ENCODE results near the gene RPL3. TPM values are rescaled to one million over a fixed set of nuclear protein-coding genes. Genes with fewer than 3 reads are reported as not detected.

Gene RPL3
- polyA plus RNA-seq, 1 experiment: 4,772 TPM

GRCh38 chr22:39289975-39290720 lies 29.3 kb downstream of the RPL3 start:
- Histone ChIP-seq H3K4me3 (ENCODE audit: low read depth, low read length) (no peak overlapping the region), H3K36me3 (ENCODE audit: control insufficient read depth, insufficient read depth, low read length) (no peaks in the 10 kb centered on the region), H3K27me3 (ENCODE audit: control insufficient read depth, insufficient read depth, low read length) (no peaks in the 10 kb centered on the region)
- TF ChIP-seq CTCF (IDR thresholded peaks at IDR 0.05; ENCODE audit: insufficient read depth, low read depth, low read length): no peak
- DNase-seq (ENCODE audit: low read depth): no peak
- ChIA-PET CTCF (interaction anchor here (0.6 to 2.2 kb wide), 4 partner anchors 11 to 647 kb away, joined by 3 to 6 read pairs (median 5); no protein-coding TSS in a partner anchor), POLR2A (no interaction called here)

- no peak for DNase-seq (ENCODE audit: low read depth)
- Histone ChIP-seq H3K4me3 (ENCODE audit: low read depth, low read length) (no peak overlapping the region), H3K27me3 (ENCODE audit: control insufficient read depth, insufficient read depth, low read length) (no peaks in the 10 kb centered on the region), H3K36me3 (ENCODE audit: control insufficient read depth, insufficient read depth, low read length) (no peaks in the 10 kb centered on the region)
- CTCF ChIA-PET: interaction anchor here (1.5 kb wide), 1 partner anchor 119 kb away, joined by 5 read pairs; no protein-coding TSS in a partner anchor
- POLR2A ChIA-PET: no interaction called here
- no peak for TF ChIP-seq CTCF (IDR thresholded peaks at IDR 0.05; ENCODE audit: insufficient read depth, low read depth, low read length)
Measured at GRCh38 chr22:39289533-39289932, 29.9 kb downstream of the RPL3 start.

DNA sequence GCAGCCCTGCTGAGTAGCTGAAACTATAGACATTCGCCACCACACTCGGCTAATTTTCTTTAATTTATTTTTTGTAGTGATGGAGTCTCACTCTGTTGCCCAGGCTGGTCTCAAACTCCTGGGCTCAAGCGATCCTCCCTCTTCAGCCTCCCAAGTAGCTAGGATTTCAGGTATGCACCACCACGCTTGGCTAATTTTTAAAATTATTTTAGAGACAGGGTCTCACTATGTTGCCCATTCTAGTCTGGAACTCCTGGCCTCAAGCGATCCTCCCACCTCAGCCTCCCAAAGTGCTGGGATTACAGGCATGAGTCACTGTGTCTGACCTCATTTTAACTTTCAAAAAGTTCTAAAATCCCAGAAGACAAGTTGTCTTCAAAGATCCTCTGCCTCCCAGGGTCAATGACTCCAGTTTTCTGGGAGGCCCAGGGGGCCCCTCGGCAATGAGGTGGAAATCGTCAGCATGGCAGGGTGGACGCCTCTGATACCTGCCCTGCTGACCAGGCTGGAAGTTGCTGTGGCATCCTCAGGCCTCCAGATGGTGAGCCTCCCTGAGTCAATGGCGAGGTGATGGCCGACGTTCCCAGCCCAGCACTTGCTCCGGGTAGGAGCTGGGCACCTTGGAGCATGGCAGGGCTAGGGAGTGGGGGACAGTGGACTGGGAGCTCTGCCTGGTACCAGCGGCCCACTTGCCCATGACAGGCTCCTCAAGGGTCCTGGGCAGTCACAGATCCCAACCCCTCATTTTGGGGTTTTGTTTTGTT lies 31.1 kb downstream of the RPL3 start:
- no peaks in the 10 kb centered on the region for H3K27me3 ChIP-seq (ENCODE audit: control insufficient read depth, insufficient read depth, low read length)
- DNase-seq (ENCODE audit: low read depth): no peak
- ChIA-PET POLR2A (no interaction called here), CTCF (no interaction called here)
- H3K36me3 ChIP-seq (ENCODE audit: control insufficient read depth, insufficient read depth, low read length): no peaks in the 10 kb centered on the region
- no peak for TF ChIP-seq CTCF (IDR thresholded peaks at IDR 0.05; ENCODE audit: insufficient read depth, low read depth, low read length)
- no peak overlapping the region for H3K4me3 ChIP-seq (ENCODE audit: low read depth, low read length)

DNA sequence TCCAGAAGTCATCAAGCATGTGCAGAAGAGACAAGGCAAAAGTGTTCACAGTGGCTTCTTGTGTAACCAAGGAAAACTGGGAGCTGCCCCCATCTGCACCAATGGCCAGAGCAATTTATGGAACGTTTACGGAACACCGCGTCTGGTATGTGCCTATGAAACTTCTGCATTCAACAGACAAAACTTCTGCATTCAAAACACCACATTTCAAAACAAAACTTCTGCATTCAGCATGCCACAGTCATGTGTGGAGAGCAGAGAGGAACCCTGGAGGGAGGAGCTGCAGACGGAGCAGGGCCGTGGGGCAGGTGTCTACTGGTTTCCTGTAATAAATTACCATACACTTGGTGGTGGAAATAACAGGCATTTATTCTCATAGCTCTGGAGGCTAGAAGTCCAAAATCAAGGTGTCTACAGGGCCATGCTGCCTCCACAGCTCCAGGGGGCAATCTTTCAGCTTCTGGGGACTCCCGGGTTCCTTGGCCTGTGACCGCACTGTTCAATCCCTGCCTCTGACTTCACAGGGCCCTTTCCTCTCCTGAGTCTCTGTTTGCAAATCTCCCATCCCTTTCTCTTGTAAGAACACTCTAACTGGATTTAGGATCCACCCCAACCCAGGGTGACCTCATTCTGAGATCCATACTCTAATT lies 32.2 kb downstream of the RPL3 start:
- CTCF ChIA-PET: no interaction called here

More for the DNA sequence above, 32.2 kb downstream of the RPL3 start:
- Histone ChIP-seq H3K27me3 (ENCODE audit: control insufficient read depth, insufficient read depth, low read length) (no peaks in the 10 kb centered on the region), H3K36me3 (ENCODE audit: control insufficient read depth, insufficient read depth, low read length) (no peaks in the 10 kb centered on the region), H3K4me3 (ENCODE audit: low read depth, low read length) (no peak overlapping the region)
- POLR2A ChIA-PET: no interaction called here
- no peak for DNase-seq (ENCODE audit: low read depth)
- 0 out of 2 replicates have a peak, but pooled peaks have one; percentile 7 for TF ChIP-seq CTCF (IDR thresholded peaks at IDR 0.05; ENCODE audit: insufficient read depth, low read depth, low read length)
